DMS53 (cell line): ENCODE data around the gene EVA1B.

Experiments used
- DNase-seq: peaks from one replicate; lab custom pipeline; 2025; lab: John Stamatoyannopoulos, UW

EVA1B gene

GRCh38 chr1:36345353-36345752 is 21.9 kb upstream of the EVA1B start:
- DNase-seq: no peak

- no peak for DNase-seq
Measured at GRCh38 chr1:36344395-36344680, 20.9 kb upstream of the EVA1B start.

GRCh38 chr1:36343651-36344394 is 20.4 kb upstream of the EVA1B start:
- no peak for DNase-seq

DNA sequence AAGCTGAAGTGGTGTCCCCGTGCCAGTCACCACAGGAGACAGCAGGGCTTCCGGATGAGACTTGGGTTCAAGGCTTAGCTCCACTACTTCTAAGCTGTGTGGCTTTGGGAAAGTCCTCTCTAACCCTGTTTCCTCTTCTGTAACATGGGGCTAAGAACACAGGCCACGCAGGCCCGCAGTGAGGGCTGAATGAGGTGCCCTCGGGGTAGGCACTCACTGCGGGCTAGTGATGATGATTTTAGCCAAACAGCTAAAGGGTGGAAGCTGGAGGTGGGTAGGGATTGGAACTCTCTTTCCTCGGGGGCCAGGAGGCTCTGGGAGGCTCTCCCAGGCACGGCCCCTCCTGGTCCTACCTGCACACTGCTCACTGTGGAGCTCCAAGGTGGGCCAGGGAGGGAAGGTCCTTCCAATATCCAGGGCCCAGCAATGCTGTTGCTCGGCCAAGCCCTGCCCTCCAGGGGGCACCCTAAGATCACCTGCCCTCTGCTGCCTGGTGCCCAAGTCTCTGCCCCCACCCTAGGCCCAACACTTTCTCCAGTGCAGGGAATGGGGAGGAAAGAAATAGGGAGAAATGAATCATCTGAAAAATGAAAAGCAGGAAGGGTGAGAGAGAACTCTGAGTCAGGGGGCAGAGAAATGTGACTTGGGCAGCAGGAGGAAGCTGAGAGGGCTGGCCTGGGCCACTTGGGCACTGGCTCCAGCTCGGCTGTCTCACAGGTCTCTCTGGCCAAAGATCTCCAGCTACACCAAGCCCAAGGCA is 19.2 kb upstream of the EVA1B start:
- peak; percentile 68 for DNase-seq

- DNase-seq: no peak
Measured at GRCh38 chr1:36341626-36342320, 18.3 kb upstream of the EVA1B start.

- DNase-seq: no peak
Measured at GRCh38 chr1:36339615-36340014, 16.2 kb upstream of the EVA1B start.

GRCh38 chr1:36339215-36339614 is 15.8 kb upstream of the EVA1B start:
- peak; percentile 20 for DNase-seq

DNA sequence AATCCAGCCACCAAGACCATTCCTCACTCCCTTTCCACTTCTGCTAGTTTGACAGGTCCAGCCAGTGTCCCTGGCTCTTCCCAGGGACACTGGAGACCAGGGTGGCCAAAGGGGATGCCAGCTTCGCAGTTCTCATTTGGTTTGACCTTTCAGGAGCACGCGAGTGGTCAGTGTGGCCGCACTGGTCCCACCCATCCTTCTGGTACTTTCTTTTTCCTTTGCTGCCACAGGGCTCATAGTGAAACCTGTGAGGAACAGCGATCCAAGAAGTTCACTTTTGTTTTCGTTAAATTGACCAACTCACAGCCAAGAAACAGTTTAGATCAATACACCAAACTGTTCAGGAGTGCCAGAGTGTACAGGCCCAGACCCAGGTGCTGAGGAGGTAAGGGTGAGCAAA is 14.4 kb upstream of the EVA1B start:
- DNase-seq: no peak

- DNase-seq: no peak
Measured at GRCh38 chr1:36330940-36331339, 7.5 kb upstream of the EVA1B start.

DNA sequence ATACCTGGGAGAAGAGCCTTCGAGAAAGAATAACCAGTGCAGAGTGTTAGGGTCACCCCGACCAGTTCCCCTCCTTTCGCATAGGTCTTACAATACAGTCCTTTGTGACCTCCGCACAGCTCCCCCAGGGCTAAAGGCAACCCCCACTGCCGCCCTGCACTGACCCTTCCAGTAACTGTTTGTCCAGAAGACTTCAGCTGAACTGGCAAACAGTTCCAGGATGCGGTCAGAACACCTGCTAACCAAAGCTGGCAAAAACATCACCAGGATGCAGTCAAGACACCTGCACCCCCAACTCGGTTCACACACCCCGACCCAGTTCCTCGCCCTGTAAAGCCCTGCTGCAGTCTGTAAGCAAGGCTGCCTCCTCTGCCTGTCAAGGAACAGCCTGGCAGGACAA is 6.4 kb upstream of the EVA1B start:
- no peak for DNase-seq

- DNase-seq: no peak
Measured at GRCh38 chr1:36328713-36329112, 5.3 kb upstream of the EVA1B start.

DNA sequence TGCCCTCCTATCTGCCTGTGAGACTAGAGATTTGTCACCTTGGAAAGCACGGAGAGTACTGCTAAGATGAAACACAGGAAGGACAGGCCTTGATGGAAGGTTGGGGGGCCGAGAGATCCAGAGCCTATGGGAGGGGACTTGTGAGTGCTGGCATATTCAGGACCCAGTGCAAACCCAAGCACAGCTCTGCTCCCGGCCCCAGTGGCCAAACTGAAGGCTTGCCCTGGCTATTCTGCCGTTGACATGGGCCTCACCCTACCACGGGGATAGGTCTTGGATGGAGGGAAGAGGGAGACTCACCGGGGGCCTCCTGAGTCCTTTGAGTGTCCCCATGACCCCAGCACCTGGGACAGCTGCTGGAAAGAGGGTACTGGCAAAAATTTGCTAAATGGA is 4.6 kb upstream of the EVA1B start:
- no peak for DNase-seq

- DNase-seq: peak; percentile 65
Measured at GRCh38 chr1:36327421-36328087, 4.1 kb upstream of the EVA1B start.

DNA sequence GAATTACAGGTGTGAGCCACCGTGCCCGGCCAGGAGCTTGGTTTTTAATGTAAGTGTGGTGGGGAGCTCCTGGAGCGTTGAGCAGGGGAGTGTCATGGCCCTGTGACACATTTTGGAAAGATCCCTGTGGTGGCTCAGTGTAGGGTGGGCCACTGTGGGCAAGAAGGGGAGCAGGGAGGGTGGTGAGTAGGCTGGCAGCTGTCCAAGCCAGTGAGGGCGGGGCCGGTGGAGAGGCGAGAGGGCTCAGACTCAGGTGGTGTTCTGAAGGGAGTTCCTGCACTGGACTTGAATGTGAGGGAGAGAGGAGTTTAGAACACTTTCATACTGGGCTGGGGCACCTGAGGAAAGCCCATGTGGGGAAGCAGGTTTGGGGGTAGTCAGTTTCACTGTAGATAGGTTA is 3.1 kb upstream of the EVA1B start:
- no peak for DNase-seq

- DNase-seq: no peak
Measured at GRCh38 chr1:36324353-36324703, 883 bp upstream of the EVA1B start.

GRCh38 chr1:36322786-36323635 is 434 bp downstream of the EVA1B start:
- DNase-seq: peak; percentile 69

- DNase-seq: peak; percentile 77
Measured at GRCh38 chr1:36322041-36322785, 1.2 kb downstream of the EVA1B start.

DNA sequence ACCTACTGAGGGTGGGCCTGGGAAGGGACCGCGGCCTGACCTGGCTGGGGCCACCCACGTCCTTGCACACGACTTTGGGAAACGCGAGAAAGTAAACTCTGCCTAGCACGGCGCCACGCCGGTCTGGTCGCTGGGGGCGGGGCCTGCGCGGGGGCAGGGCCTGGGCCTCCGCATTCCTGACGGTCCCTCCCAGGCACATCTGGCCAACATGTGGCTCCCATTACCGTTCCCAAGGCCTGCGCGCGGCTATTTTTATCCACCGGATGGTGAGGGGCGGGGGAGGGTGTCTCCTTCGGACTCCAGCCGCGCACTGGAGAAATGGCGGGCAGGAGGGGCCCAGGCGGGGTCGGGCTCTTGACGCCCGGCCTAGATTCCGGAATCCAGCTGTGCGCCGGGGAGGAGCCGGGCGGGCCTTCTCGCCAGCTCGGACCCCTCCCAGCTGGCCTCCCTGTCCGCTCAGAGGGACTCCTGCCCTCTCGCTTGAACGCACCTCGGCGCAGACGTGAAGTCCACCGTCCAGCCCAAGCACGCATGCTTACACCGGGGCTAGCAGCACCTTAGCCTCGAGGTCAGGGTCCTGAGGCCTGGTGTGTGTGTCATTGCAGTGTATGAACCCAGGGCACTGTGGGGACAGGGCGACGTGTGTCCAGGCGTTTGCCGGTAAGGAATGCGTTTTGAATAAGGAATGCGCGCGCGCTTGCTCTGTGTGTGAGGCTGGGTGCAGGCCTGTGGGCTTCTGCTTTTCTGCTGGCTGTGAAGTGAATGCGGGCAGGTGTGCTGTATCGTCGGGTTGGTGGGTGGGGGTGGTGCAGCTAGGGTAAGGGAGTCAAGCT is 2.1 kb downstream of the EVA1B start:
- DNase-seq: peak; percentile 87

GRCh38 chr1:36320767-36321118 is 2.7 kb downstream of the EVA1B start:
- DNase-seq: no peak

DNA sequence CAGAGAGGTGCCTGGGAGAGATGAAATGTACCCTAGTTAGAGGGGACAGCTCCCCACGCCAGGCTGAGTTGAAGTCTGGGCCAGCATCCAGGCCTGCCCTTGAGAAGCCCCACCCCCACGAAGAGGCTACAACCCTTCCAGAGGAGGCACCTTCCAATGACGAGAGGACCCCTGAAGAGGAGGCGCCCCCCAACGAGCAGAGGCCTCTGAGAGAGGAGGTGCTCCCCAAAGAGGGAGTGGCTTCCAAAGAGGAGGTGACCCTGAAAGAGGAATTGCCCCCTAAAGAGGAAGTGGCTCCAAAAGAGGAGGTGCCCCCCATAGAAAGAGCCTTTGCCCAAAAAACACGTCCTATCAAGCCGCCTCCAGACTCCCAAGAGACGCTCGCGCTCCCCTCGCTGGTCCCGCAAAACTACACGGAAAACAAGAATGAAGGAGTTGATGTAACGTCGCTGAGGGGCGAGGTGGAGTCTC is 3.1 kb downstream of the EVA1B start:
- peak; percentile 25 for DNase-seq
